Right renal cortex interstitium (tissue), 3 donors: ENCODE measurements around the gene C1QA. TPM values are rescaled to one million over a fixed set of nuclear protein-coding genes. Genes with fewer than 3 reads are reported as not detected.

Experiments used
- DNase-seq, 3 donors: peaks; one replicate each; pipeline ENCODE4 v3.0.0-alpha.2; 2013; ENCODE audit warnings: low read depth in 3 of 3, low spot score in 2 of 3
- polyA plus RNA-seq, 3 donors: library from polyadenylated mRNA; unstranded; fragments of 120-200 nt; gene quantifications; one replicate each; pipeline ENCODE4 v1.2.1, GENCODE V29; 2013; ENCODE audit not compliant: insufficient read length in 3 of 3

C1QA gene
- 10 to 100 TPM in 2 of 3 donors, 1 to 10 TPM in 1; 9.1 to 14.3 (median 13.7) TPM for polyA plus RNA-seq

- no peak for DNase-seq
Observed at GRCh38 chr1:22636353-22636752, at the start of gene C1QA. Gene C1QA, plus strand, starts transcription at chr1:22636628. Its CDS starts 989 bp downstream, at chr1:22637617.

DNA sequence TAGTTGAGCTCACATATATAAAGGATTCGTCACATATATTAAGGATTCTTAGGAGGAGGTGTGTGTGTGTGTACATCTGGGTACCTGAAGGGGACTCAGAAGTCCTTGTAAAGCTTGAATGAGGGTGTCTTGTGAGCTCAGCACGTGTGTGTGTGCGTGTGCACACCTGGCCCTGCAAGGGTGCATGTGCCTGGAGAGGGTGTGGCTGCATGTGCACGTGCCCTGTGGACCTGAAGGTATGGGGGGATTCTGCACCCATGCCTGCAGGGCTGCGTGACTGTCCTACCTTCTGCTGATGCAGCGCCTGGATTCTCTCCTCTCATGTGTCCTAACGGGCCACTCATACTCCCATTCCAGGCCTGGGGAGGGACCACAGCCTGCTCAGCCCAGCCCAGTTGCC, 49.2 kb upstream of the C1QA start:
- DNase-seq = no peak

- DNase-seq = no peak
Observed at GRCh38 chr1:22588899-22589422, 47.5 kb upstream of the C1QA start.

DNA sequence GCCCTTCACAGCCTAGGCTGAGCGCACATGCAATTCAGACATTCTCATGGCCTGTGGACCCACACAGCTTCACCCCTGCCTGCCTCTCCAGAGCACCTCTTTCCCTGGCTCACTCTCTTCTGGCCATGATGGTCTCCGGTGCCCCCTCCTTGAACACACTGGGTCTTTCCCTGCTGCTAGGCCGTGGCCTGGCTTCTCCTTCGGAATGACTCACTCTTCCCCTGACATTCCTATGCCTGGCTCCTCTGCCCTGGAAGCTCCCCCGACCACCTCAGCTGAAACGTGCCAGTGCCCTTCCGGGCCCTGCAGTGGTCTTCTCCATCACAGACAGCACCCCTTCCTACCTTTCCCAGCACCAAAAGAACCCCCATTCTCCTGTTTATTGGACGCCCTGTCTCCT, 44.9 kb upstream of the C1QA start:
- no peak for DNase-seq

- DNase-seq = no peak
Observed at GRCh38 chr1:22592051-22592450, 44.4 kb upstream of the C1QA start.

DNA sequence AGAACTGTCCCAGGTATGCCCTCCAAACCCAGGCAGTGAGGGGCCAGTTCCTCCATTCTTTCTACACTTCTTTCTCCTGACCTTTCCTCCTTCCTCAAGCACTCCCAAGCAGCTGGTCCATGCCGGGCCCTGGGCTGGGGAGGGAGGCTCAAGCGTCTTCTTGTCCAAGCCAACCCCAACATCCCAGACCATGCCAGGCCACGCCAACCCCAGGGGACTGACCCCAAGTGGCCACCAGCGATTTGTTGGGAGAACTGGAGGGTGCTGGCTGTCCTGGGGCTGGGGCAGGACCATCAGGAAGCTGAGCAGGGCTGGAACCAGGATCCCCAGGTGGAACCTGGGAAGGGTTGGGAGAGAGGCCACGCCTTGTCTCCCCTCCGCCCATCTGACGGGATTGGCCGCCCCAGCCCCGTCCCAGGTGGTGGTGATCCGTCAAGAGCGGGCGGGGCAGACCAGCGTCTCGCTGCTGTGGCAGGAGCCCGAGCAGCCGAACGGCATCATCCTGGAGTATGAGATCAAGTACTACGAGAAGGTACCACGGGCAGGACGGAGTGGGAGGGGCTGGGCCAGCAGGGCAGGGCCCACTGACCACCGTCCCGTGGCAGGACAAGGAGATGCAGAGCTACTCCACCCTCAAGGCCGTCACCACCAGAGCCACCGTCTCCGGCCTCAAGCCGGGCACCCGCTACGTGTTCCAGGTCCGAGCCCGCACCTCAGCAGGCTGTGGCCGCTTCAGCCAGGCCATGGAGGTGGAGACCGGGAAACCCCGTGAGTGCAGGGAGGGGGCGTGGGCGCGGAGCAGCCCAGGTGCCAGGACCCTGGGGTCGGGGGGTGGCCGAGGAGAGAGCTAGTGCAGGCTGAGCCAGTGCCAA, 43.3 kb upstream of the C1QA start:
- no peak for DNase-seq

DNA sequence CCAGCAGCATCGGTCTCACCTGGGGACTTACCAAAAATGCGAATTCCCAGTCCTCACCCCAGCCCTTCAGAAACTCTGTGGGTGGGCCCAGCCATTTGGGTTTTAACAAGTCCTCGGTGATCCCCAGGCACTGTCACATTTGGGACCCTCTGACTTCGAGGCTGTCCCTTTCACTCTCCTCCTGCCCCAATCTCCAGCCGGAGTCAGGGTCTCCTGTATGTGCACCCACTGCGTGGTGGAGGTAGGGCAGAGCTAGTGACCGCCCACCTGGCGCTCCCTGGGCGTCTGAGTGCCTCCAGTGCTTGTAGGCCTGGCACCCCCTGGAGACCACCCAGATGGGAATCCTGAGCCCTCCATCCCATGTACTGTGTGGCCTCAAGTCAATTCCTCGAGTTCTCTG, 42.0 kb upstream of the C1QA start:
- DNase-seq = no peak

DNA sequence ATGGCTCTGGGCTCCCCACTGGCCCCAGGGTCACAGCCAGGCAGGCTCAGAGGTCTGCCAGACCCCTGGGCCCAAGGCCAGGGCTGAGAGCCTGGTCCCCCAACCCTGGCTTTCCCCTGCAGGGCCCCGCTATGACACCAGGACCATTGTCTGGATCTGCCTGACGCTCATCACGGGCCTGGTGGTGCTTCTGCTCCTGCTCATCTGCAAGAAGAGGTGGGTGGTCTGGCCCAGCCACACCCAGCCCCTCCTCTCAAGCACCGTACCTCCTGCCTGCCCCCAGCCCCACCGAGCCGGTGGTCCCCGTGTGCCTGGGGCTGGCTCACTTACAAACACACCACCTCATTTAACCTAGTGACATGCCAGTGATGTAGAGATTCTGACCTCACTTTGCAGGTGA, 41.3 kb upstream of the C1QA start:
- no peak for DNase-seq

DNA sequence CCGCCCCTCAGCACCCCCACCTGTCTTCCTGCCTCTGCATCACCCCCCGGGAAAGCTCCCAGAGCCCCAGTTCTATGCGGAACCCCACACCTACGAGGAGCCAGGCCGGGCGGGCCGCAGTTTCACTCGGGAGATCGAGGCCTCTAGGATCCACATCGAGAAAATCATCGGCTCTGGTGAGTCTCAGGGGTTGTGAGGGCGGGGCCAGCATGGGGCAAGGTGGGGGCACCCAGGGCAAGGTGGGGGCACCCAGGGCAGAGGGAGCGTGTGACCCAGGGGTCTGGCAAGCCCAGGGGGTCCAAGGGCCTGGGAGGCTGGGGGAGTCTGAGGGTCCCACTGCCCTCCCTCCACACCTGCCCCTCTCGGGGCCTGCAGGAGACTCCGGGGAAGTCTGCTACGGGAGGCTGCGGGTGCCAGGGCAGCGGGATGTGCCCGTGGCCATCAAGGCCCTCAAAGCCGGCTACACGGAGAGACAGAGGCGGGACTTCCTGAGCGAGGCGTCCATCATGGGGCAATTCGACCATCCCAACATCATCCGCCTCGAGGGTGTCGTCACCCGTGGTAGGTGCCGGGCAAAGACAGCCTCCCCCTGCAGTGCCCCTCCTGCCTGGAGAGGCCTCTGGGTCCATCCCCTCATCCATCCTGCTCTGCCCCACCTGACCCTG, 39.0 kb upstream of the C1QA start:
- no peak for DNase-seq

- DNase-seq = no peak
Observed at GRCh38 chr1:22597996-22598395, 38.4 kb upstream of the C1QA start.

DNA sequence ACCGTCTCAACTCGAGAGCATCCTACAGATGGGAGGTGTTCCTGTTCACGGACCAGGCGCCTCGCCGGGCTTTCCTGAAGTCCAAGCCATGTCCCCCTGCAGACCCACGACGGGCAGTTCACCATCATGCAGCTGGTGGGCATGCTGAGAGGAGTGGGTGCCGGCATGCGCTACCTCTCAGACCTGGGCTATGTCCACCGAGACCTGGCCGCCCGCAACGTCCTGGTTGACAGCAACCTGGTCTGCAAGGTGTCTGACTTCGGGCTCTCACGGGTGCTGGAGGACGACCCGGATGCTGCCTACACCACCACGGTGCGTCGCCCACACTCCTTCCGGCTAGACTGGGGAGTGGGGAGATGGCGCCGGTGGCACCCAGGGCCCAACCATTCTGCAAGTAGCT, 37.7 kb upstream of the C1QA start:
- no peak for DNase-seq

DNA sequence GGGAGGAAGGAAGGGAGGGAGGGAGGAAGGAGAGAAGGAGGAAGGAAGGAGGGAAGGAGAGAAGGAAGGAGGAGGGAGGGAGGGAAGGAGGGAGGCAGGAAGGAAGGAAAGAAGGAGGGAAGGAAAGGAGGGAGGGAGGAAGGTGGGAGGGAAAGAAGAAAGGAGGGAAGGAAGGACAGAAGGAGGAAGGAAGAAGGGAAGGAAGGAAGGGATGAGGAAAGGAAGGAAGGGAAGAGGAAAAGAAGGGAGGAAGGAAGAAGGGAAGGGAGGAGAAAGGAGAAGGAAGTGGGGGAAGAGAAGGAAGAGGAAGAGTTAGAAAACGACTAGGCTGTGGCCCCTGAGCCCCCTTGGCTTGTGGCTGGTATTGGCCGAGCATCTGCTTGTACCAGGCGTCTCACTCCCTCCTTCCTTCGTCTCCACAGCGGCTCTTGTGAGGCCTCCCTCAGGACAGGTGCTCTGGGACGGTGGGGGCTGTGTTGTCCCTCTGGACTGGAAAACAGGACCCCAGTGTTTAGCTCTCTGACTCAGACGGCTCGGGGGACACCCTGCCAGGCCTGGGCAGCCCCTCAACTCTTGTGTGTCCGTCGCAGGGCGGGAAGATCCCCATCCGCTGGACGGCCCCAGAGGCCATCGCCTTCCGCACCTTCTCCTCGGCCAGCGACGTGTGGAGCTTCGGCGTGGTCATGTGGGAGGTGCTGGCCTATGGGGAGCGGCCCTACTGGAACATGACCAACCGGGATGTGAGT, 36.2 kb upstream of the C1QA start:
- DNase-seq = no peak

DNA sequence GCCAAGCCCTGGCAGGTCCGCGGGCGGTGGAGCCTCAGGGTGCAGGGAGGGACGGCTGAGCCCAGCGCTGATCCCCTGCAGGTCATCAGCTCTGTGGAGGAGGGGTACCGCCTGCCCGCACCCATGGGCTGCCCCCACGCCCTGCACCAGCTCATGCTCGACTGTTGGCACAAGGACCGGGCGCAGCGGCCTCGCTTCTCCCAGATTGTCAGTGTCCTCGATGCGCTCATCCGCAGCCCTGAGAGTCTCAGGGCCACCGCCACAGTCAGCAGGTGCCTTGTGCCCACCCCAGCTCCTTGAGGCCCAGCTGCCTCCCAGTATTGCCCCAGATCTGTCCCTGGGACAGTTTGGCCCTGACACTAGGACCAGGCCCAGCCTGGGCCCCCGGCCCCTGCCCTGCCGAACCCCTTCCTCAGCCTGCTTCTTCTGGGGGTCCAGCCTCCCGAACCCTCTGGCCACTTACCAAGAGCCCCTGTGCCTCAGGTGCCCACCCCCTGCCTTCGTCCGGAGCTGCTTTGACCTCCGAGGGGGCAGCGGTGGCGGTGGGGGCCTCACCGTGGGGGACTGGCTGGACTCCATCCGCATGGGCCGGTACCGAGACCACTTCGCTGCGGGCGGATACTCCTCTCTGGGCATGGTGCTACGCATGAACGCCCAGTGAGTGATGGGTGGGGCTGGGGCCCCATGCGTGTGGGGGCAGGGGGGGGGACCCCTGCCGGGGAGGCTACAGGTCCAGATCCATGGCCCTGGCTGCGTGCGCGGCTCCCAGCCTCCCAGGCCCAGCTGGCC, 35.4 kb upstream of the C1QA start:
- DNase-seq = no peak

- DNase-seq = no peak
Observed at GRCh38 chr1:22601610-22602009, 34.8 kb upstream of the C1QA start.

GRCh38 chr1:22602060-22602740, 34.2 kb upstream of the C1QA start:
- no peak for DNase-seq

GRCh38 chr1:22606161-22606560, 30.3 kb upstream of the C1QA start:
- DNase-seq = no peak

DNA sequence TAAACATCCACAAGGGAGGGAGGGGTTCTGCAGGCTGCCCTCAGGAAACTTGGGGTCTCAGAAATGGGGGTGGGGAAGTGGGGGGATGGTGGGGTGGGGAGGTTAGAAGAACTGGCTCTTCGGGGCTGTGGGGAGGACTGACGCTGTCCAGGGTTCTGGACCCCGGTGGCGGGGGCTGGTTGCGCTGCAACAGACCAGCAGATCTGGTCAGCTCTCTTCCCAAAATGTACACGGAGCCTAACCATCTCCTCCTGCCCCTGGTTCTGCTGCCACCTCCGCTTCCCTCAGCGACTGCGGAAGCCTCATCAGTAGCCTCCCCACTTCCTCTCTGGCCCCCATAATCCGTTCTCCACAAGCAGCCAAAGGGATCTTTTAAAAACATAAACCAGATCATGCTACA, 29.3 kb upstream of the C1QA start:
- DNase-seq = no peak

DNA sequence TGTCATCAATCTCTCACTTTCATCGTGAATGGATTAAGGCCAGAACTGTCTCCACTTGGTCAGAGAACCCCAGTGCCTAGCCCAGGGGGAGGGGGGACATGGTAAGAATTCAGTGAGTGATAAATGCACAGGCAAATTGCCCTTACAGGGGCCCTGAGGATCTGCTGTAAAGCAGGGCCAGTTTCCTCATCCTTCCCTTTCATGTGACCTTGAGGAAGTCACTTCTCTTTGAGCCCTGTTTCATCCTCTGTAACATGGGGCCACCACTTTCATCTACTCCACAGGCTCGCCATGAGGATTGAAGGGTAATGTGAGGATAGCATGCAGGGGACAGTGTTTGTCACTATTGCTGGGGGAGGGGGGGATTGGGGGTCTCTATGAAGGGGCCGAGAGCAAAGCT, 28.1 kb upstream of the C1QA start:
- no peak for DNase-seq

DNA sequence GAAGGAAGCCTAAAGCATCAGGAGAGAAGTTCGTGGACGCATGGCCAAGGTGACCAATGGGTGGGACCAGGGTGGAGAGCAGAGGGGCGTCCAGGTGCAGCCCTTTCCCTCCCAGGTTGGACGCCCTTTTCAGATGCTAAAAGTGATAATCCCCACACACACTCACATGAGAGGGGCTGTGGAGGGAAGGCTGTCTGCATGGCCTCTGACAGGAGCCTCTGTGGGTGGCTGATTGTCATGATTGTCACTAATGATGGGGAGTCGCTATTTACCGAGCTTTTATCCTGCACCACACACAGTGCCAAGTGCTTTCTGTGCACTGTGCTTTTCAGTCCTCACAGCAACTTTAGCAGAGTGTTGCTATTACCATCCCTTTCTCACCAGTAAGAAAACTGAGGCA, 27.1 kb upstream of the C1QA start:
- no peak for DNase-seq

- DNase-seq = peak; percentile 66 to 74 (median 71)
Observed at GRCh38 chr1:22611530-22611947, 24.9 kb upstream of the C1QA start.
